PC-3 (cell line): Measurements from ENCODE around the gene HOXD12. TPM values are rescaled to one million over a fixed set of nuclear protein-coding genes. Genes with fewer than 3 reads are reported as not detected.

Experiments used
- ATAC-seq: fragments of 200-7000 bp; cut with Tn5 transposase; 2 replicates; pipeline ENCODE4 v1.9.1; 2020; ENCODE audit warnings: mild to moderate bottlenecking, moderate library complexity
- BruUV-seq: library from RNA; stranded (reverse); fragments of 400-500 nt; replicated peaks from 2 replicates; lab custom pipeline; 2021; lab: Mats Ljungman, UMichigan
- CTCF ChIA-PET: fragments of 300-600 bp; sonication (Branson Sonifier 250); formaldehyde crosslinking; loops from one replicate; lab custom pipeline; 2022; ENCODE audit warnings: antibody characterized with exemption; lab: Charles Lee
- POLR2A ChIA-PET: fragments of 300-600 bp; sonication (Branson Sonifier 250); formaldehyde crosslinking; loops from one replicate; lab custom pipeline; 2022; ENCODE audit warnings: antibody characterized with exemption; ENCODE audit not compliant: unreplicated experiment; lab: Charles Lee
- DNase-seq: peaks from one replicate; pipeline ENCODE4 v3.0.0-alpha.2; 2015
- H2AFZ ChIP-seq: fragments of 300-600 bp; sonication (generic); 2 replicates; pipeline ENCODE4 v1.6.0; 2016; ENCODE audit warnings: antibody characterized with exemption, low read length
- H3F3A ChIP-seq: fragments of 300-600 bp; sonication (generic); one replicate; pipeline ENCODE4 v1.6.0; 2017; ENCODE audit warnings: antibody characterized with exemption, low read length, control low read depth, mild to moderate bottlenecking; ENCODE audit not compliant: unreplicated experiment
- H3K27ac ChIP-seq: fragments of 300-600 bp; sonication (generic); 2 replicates; pipeline ENCODE4 v1.5.1; 2016; ENCODE audit warnings: mild to moderate bottlenecking, low read length
- H3K27me3 ChIP-seq: fragments of 300-600 bp; sonication (generic); 2 replicates; pipeline ENCODE4 v1.6.1; 2016; ENCODE audit warnings: low read length, mixed read lengths
- H3K36me3 ChIP-seq: fragments of 300-600 bp; sonication (generic); 2 replicates; pipeline ENCODE4 v1.6.1; 2016; ENCODE audit warnings: low read depth, mixed run types, low read length, mixed read lengths
- H3K4me1 ChIP-seq: fragments of 300-600 bp; sonication (generic); 2 replicates; pipeline ENCODE4 v1.5.1; 2016; ENCODE audit warnings: low read length; ENCODE audit not compliant: insufficient read depth
- H3K4me2 ChIP-seq: fragments of 300-600 bp; sonication (generic); 2 replicates; pipeline ENCODE4 v1.6.0; 2016; ENCODE audit warnings: low read length
- H3K4me3 ChIP-seq: fragments of 300-600 bp; sonication (generic); 2 replicates; pipeline ENCODE4 v1.5.1; 2016; ENCODE audit warnings: mild to moderate bottlenecking, low read length, mixed read lengths
- H3K79me2 ChIP-seq: fragments of 300-600 bp; sonication (generic); 2 replicates; pipeline ENCODE4 v1.6.1; 2017; ENCODE audit warnings: low read length, mixed read lengths
- H3K9ac ChIP-seq: fragments of 300-600 bp; sonication (generic); 2 replicates; pipeline ENCODE4 v1.6.0; 2016; ENCODE audit warnings: mild to moderate bottlenecking, low read length
- H3K9me2 ChIP-seq: fragments of 300-600 bp; sonication (generic); replicated peaks from 2 replicates; pipeline ENCODE4 v1.6.1; 2016; ENCODE audit warnings: mixed run types, low read length, mixed read lengths
- H3K9me3 ChIP-seq: fragments of 300-600 bp; sonication (generic); 2 replicates; pipeline ENCODE4 v1.6.1; 2016; ENCODE audit warnings: low read length, mixed read lengths
- H4K20me1 ChIP-seq: fragments of 300-600 bp; sonication (generic); 2 replicates; pipeline ENCODE4 v1.6.1; 2016; ENCODE audit warnings: low read length, mixed read lengths
- EZH2 ChIP-seq: fragments of 300-600 bp; sonication (generic); IDR thresholded peaks from one replicate; pipeline ENCODE4 v1.6.1; 2017; ENCODE audit warnings: antibody characterized with exemption, mild to moderate bottlenecking, low read length; ENCODE audit not compliant: unreplicated experiment
- EZH2phosphoT487 ChIP-seq: fragments of 300-600 bp; sonication (generic); IDR thresholded peaks from 2 replicates; pipeline ENCODE4 v1.6.1; 2018; ENCODE audit warnings: mild to moderate bottlenecking, antibody characterized with exemption, low read length, borderline replicate concordance
- intact Hi-C: fragments of 100-400 bp; cut with micrococcal nuclease; formaldehyde crosslinking; loops from 2 replicates; pipeline ENCODE4 v1.9.0; 2023
- total RNA-seq: library from RNA; depleted of rRNA; stranded (reverse); fragments of >200 nt; gene quantifications from 2 replicates; pipeline ENCODE4 v1.2.3, GENCODE V29; 2014
- TF ChIP-seq, protein P1 (sequence below): fragments of 300-600 bp; sonication (generic); conservative IDR thresholded peaks from 2 replicates; pipeline ENCODE4 v1.5.1; 2017; ENCODE audit warnings: antibody characterized with exemption, low read depth, mild to moderate bottlenecking, low read length

Gene HOXD12
- total RNA-seq, 1 experiment from 2014 or later: not detected

DNA sequence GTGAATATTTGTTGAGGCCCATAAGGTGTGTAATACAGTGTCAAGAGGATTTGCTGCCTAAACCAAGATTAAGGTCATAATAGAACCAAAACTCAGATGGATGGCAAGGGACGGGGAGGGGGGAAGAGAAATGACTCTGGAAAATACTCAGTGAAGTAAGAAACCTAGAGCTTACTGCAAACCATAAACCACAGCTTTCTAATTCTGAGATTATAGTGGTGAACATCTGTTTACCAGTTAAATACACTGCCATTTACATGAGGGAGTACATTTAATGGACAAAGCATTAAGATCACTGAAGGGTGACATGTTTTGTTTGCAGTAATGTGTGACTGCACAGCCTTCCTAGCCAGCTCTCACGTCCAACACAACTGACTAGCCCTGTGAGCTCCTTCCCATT lies 35.6 kb upstream of the HOXD12 start:
- no TSS peak for BruUV-seq
- H3K27me3 ChIP-seq: peaks cover 52% of the 10 kb centered on the region

DNA sequence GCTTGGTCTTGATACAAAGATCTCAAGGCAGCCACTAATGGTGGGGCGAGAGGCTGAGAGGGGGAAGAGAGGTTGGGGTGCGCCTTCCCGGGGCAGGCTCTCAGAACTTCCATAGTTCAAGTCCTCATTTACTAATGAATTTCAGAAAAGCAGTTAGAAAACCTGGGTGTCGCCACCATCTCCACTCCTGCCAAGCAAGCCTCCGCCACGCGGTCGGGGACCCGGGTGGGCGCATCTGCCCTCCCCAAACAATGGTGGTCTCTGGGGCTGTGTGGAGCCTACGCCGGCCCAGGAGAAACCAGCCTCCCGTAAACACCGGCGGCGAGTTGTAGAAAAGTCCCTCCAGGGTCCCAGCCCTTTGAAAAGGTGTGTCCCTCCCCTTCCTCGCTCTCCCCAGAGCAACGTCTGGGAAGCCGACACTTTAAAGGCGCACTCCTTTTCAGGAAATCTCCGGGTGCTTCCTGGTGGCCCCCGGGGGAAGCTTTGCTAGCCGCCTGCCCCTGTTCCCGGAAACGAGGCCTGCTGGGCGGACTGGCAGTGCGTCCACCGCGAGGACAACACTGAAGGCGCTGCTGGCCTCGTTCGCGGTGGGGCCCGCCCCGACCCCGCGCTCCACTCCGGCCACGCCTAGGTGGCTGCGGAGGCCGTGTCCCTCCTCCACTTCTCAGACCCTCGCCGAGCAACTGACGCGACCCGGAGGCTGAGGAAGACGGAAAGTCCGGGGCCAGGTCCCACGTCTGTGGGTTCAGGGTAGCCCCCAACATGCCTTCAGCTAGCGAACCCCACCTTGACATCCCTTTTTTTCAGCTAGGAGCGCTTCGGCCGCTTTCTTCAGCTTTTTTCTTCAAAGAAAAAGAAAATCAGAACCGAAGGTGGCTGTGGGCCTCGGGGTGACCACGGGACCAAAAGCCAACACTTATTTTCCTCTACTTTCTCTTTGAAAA lies 32.7 kb upstream of the HOXD12 start:
- no peaks in the 10 kb centered on the region for H3K36me3 ChIP-seq
- no peaks in the 10 kb centered on the region for H3K79me2 ChIP-seq
- no peak overlapping the region for H3K4me2 ChIP-seq
- H4K20me1 ChIP-seq: no peaks in the 10 kb centered on the region
- H3K9me2 ChIP-seq: no peaks in the 10 kb centered on the region
- BruUV-seq: no TSS peak
- TF ChIP-seq, protein P1, sequence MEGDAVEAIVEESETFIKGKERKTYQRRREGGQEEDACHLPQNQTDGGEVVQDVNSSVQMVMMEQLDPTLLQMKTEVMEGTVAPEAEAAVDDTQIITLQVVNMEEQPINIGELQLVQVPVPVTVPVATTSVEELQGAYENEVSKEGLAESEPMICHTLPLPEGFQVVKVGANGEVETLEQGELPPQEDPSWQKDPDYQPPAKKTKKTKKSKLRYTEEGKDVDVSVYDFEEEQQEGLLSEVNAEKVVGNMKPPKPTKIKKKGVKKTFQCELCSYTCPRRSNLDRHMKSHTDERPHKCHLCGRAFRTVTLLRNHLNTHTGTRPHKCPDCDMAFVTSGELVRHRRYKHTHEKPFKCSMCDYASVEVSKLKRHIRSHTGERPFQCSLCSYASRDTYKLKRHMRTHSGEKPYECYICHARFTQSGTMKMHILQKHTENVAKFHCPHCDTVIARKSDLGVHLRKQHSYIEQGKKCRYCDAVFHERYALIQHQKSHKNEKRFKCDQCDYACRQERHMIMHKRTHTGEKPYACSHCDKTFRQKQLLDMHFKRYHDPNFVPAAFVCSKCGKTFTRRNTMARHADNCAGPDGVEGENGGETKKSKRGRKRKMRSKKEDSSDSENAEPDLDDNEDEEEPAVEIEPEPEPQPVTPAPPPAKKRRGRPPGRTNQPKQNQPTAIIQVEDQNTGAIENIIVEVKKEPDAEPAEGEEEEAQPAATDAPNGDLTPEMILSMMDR: no peak
- TF ChIP-seq EZH2 (no peak), EZH2phosphoT487 (no peak)
- H3F3A ChIP-seq: no peaks in the 10 kb centered on the region
- ChIA-PET CTCF (no interaction called here), POLR2A (no interaction called here)
- no peak for DNase-seq
- no peak overlapping the region for H3K4me3 ChIP-seq
- no peaks in the 10 kb centered on the region for H3K9me3 ChIP-seq
- no peak overlapping the region for H3K9ac ChIP-seq
- H2AFZ ChIP-seq: no peak overlapping the region
- H3K4me1 ChIP-seq: no peaks in the 10 kb centered on the region
- intact Hi-C loops: no loop called here
- H3K27ac ChIP-seq: no peak overlapping the region
- no peak for ATAC-seq
- H3K27me3 ChIP-seq: peaks cover 35% of the 10 kb centered on the region

More for the DNA sequence above, 35.6 kb upstream of the HOXD12 start:
- no peak for TF ChIP-seq EZH2
- no peak for TF ChIP-seq EZH2phosphoT487
- TF ChIP-seq, protein P1: no peak
- CTCF ChIA-PET: no interaction called here
- Histone ChIP-seq H2AFZ (no peak overlapping the region), H3K79me2 (no peaks in the 10 kb centered on the region), H4K20me1 (no peaks in the 10 kb centered on the region), H3K9me3 (no peaks in the 10 kb centered on the region), H3K9ac (no peak overlapping the region), H3K4me3 (no peak overlapping the region), H3F3A (no peaks in the 10 kb centered on the region), H3K9me2 (no peaks in the 10 kb centered on the region), H3K27ac (no peak overlapping the region), H3K4me2 (no peak overlapping the region), H3K4me1 (no peaks in the 10 kb centered on the region), H3K36me3 (no peaks in the 10 kb centered on the region)
- POLR2A ChIA-PET: no interaction called here
- DNase-seq (no peak), ATAC-seq (no peak)
- intact Hi-C loops: no loop called here
